Left lung (tissue), 10 donors: Measurements from ENCODE around the gene SCN10A. TPM values are rescaled to one million over a fixed set of nuclear protein-coding genes. Genes with fewer than 3 reads are reported as not detected.

Source experiments
- ATAC-seq: fragments of 200-7000 bp; cut with Tn5 transposase; one replicate; pipeline ENCODE4 v1.9.1; 2020; ENCODE audit warnings: moderate library complexity
- DNase-seq, 4 donors: peaks; one replicate each; pipeline ENCODE4 v3.0.0-alpha.2; 2013 to 2020
- H3K27ac ChIP-seq, 2 donors: fragments of 200-600 bp; sonication (generic) in 1 of 2; one replicate each; pipeline versions ENCODE4 v1.5.0 to v1.8.0; 2020 to 2021
- H3K27me3 ChIP-seq, 2 donors: fragments of 200-600 bp; sonication (generic) in 1 of 2; one replicate each; pipeline versions ENCODE4 v1.5.0 to v1.8.0; 2020 to 2021
- H3K36me3 ChIP-seq, 2 donors: fragments of 200-600 bp; sonication (generic) in 1 of 2; one replicate each; pipeline versions ENCODE4 v1.5.0 to v1.8.0; 2020 to 2021
- H3K4me1 ChIP-seq, 2 donors: fragments of 200-600 bp; one replicate each; pipeline ENCODE4 v1.8.0; 2021
- H3K4me3 ChIP-seq, 2 donors: fragments of 200-600 bp; sonication (generic) in 1 of 2; one replicate each; pipeline versions ENCODE4 v1.5.0 to v1.8.0; 2020 to 2021; ENCODE audit warnings: mild to moderate bottlenecking in 1 of 2
- H3K9me3 ChIP-seq, 2 donors: fragments of 200-600 bp; sonication (generic) in 1 of 2; one replicate each; pipeline versions ENCODE4 v1.5.0 to v1.8.0; 2020 to 2021
- CTCF ChIP-seq, 2 donors: fragments of 200-600 bp; sonication (generic) in 1 of 2; IDR thresholded peaks; one replicate each; pipeline versions ENCODE4 v1.5.0 to v1.8.0; 2021; ENCODE audit warnings: antibody characterized with exemption in 2 of 2
- intact Hi-C, 2 donors: fragments of 100-400 bp; cut with DNase I; formaldehyde crosslinking; loops; one replicate each; pipeline versions ENCODE4 v1.11.2 to v1.14.2; 2022
- polyA plus RNA-seq, 6 donors: library from polyadenylated mRNA; unstranded; fragments of 120-200 nt; gene quantifications; one replicate each; pipeline ENCODE4 v1.2.1, GENCODE V29; 2013; ENCODE audit not compliant: insufficient read length in 6 of 6
- total RNA-seq, 2 donors: library from RNA; stranded (reverse); fragmentation: NEBNext Ultra II Directional; extraction: Animal tissue kit (Norgen Biotek cat#: 25700); gene quantifications; one replicate each; pipeline ENCODE4 v1.2.1, GENCODE V29; 2021
- donor health status: DM: no; HTN: yes; CAD: no.
- donor health status: DM: no; HTN: no; CAD: no.

Gene SCN10A
- total and polyA plus RNA-seq, 8 donors: not detected

- no peak overlapping the region for H3K4me3 ChIP-seq
- peaks cover 0 to 27% of the 10 kb centered on the region in 2 donors for H3K27me3 ChIP-seq
- H3K4me1 ChIP-seq: no peaks in the 10 kb centered on the region
- H3K27ac ChIP-seq: no peak overlapping the region
- DNase-seq (peak in 1 of 4 donors; percentile 52), ATAC-seq (no peak)
- TF ChIP-seq CTCF (IDR thresholded peaks at IDR 0.05): no peak
- H3K9me3 ChIP-seq: no peaks in the 10 kb centered on the region
- no peaks in the 10 kb centered on the region for H3K36me3 ChIP-seq
- intact Hi-C loops: no loop called here
These were observed 93.0 kb downstream of the SCN10A start for GRCh38 chr3:38722781-38723568.

- Histone ChIP-seq H3K9me3 (no peaks in the 10 kb centered on the region), H3K4me1 (no peaks in the 10 kb centered on the region), H3K36me3 (no peaks in the 10 kb centered on the region), H3K4me3 (no peak overlapping the region), H3K27me3 (peaks cover 0 to 20% of the 10 kb centered on the region in 2 donors), H3K27ac (no peak overlapping the region)
- no peak for ATAC-seq
- no peak for TF ChIP-seq CTCF (IDR thresholded peaks at IDR 0.05)
- no peak for DNase-seq
- intact Hi-C loops: no loop called here
These were observed 94.7 kb downstream of the SCN10A start for GRCh38 chr3:38721207-38721772.

GRCh38 chr3:38720465-38720864, 95.6 kb downstream of the SCN10A start:
- Histone ChIP-seq H3K9me3 (no peaks in the 10 kb centered on the region), H3K27ac (no peak overlapping the region), H3K27me3 (peaks cover 0 to 12% of the 10 kb centered on the region in 2 donors), H3K4me1 (no peaks in the 10 kb centered on the region), H3K36me3 (no peaks in the 10 kb centered on the region), H3K4me3 (no peak overlapping the region)
- DNase-seq (no peak), ATAC-seq (no peak)
- no peak for TF ChIP-seq CTCF (IDR thresholded peaks at IDR 0.05)
- intact Hi-C loops: no loop called here

- ATAC-seq (no peak), DNase-seq (no peak)
- no peaks in the 10 kb centered on the region for H3K9me3 ChIP-seq
- TF ChIP-seq CTCF (IDR thresholded peaks at IDR 0.05): no peak
- no peaks in the 10 kb centered on the region for H3K4me1 ChIP-seq
- intact Hi-C loops: no loop called here
- H3K27me3 ChIP-seq: no peaks in the 10 kb centered on the region
- no peak overlapping the region for H3K27ac ChIP-seq
- no peak overlapping the region for H3K4me3 ChIP-seq
- H3K36me3 ChIP-seq: no peaks in the 10 kb centered on the region
These were observed 98.4 kb downstream of the SCN10A start for GRCh38 chr3:38717355-38718240.

- no peaks in the 10 kb centered on the region for H3K36me3 ChIP-seq
- H3K27me3 ChIP-seq: peaks cover 0 to 9% of the 10 kb centered on the region in 2 donors
- no peak overlapping the region for H3K27ac ChIP-seq
- no peaks in the 10 kb centered on the region for H3K9me3 ChIP-seq
- no peak for ATAC-seq
- TF ChIP-seq CTCF (IDR thresholded peaks at IDR 0.05): no peak
- no peak for DNase-seq
- intact Hi-C loops: no loop called here
- no peaks in the 10 kb centered on the region for H3K4me1 ChIP-seq
- H3K4me3 ChIP-seq: no peak overlapping the region
These were observed 102.9 kb downstream of the SCN10A start for GRCh38 chr3:38713121-38713520.
